ENCODE measurements around the gene TNN. TPM values are rescaled to one million over a fixed set of nuclear protein-coding genes. Genes with fewer than 3 reads are reported as not detected.

Gene TNN
- total RNA-seq, 1 experiment from 2014 or later, result 0.07 TPM

DNA sequence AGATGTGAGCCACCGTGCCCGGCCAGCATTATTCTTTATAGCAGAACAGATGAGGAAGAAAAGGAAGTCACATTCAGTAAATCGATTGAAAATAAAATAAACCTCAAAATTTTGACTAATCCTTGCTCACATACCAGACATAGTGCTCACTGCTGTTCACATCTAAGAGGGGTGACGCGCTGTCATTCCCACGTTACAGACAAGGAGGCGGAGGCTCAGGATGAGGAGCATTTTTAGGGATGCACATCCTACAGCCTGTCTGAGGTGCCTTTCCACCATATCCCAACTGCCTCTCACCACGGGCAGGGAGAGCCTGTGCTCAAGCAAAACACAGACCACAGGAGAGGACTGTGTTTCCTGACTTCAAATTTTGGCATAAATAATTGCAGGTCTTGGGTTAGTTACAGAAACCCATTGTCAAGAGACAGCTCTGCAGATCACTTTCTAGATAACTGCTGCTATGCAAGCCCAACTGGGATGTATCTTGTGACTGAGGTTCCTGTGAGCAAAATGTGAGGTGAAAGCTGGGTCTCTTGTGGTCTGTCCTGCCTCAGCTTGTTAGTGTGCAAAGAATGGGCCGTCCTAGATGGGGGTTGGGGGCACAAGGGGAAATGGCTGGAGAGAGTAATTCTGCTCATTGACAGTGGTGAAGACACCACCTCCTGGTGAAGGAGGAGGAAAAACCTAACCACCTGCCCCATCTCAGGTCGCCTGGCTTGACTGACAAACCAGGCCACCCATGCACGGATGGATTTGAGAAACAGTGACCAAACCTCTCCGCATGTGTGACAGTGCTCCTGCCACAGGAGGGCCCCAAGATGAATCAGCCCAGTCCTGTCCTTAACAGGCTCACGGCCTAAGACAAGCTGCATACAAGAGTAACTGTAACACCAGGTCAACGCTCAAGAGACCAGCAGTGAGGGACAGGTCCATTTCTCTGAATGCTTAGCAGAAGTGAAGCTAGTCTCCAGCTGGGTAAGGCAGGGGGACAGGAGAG lies 8.2 kb downstream of the TNN start:
- Mint-ChIP-seq H3K9me3 (ENCODE audit: low read depth, unreplicated experiment) (no peaks in the 10 kb centered on the region), H3K27me3 (ENCODE audit: unreplicated experiment) (peaks cover 92% of the 10 kb centered on the region), H3K36me3 (ENCODE audit: insufficient read depth, unreplicated experiment) (no peaks in the 10 kb centered on the region), H3K27ac (ENCODE audit: unreplicated experiment) (no peak overlapping the region), H3K4me3 (ENCODE audit: low read depth, unreplicated experiment) (no peak overlapping the region), H3K4me1 (ENCODE audit: low read depth, unreplicated experiment) (no peaks in the 10 kb centered on the region)
- TF ChIP-seq, protein P1, sequence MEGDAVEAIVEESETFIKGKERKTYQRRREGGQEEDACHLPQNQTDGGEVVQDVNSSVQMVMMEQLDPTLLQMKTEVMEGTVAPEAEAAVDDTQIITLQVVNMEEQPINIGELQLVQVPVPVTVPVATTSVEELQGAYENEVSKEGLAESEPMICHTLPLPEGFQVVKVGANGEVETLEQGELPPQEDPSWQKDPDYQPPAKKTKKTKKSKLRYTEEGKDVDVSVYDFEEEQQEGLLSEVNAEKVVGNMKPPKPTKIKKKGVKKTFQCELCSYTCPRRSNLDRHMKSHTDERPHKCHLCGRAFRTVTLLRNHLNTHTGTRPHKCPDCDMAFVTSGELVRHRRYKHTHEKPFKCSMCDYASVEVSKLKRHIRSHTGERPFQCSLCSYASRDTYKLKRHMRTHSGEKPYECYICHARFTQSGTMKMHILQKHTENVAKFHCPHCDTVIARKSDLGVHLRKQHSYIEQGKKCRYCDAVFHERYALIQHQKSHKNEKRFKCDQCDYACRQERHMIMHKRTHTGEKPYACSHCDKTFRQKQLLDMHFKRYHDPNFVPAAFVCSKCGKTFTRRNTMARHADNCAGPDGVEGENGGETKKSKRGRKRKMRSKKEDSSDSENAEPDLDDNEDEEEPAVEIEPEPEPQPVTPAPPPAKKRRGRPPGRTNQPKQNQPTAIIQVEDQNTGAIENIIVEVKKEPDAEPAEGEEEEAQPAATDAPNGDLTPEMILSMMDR (IDR thresholded peaks at IDR 0.05; ENCODE audit: unreplicated experiment), result no peak
- intact Hi-C loops (cut with micrococcal nuclease; ENCODE audit: unreplicated experiment), result no loop called here
- no TSS peak for BruUV-seq (replicated peaks)
- CTCF ChIA-PET, result interaction anchor here (1.3 kb wide), 1 partner anchor 49 kb away, joined by 3 read pairs; no protein-coding TSS in a partner anchor
- no peak for DNase-seq

DNA sequence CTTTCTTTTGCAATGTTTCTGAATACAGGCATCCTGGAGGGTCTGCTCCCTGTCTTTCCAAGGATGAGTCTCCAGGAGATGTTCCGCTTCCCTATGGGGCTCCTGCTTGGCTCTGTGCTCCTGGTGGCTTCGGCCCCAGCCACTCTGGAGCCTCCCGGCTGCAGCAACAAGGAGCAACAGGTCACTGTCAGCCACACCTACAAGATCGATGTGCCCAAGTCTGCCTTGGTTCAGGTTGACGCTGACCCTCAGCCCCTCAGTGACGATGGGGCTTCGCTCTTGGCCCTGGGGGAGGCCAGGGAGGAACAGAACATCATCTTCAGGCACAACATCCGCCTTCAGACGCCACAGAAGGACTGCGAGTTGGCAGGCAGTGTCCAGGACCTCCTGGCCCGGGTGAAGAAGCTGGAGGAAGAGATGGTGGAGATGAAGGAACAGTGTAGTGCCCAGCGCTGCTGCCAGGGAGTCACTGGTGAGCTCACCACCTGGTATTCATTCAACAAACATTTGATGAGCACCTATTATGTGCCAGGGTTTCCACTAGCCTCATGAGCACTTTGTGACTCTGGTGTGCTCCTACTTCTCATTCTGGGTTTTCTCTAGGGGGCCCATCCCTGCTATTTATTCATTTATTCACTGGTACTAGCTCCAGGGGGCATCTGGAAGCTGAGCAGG lies 9.9 kb downstream of the TNN start:
- H3K4me1 Mint-ChIP-seq (ENCODE audit: low read depth, unreplicated experiment), result no peaks in the 10 kb centered on the region
- H3K9me3 Mint-ChIP-seq (ENCODE audit: low read depth, unreplicated experiment), result no peaks in the 10 kb centered on the region
- no peak overlapping the region for H3K27ac Mint-ChIP-seq (ENCODE audit: unreplicated experiment)
- CTCF ChIA-PET, result interaction anchor here (0.6 to 1.3 kb wide), 2 partner anchors 48 to 52 kb away, joined by 3 read pairs; no protein-coding TSS in a partner anchor
- BruUV-seq (replicated peaks), result no TSS peak
- H3K36me3 Mint-ChIP-seq (ENCODE audit: insufficient read depth, unreplicated experiment), result no peaks in the 10 kb centered on the region
- no peak for DNase-seq
- TF ChIP-seq, protein P1 (IDR thresholded peaks at IDR 0.05; ENCODE audit: unreplicated experiment), result no peak
- intact Hi-C loops (cut with micrococcal nuclease; ENCODE audit: unreplicated experiment), result no loop called here
- no peak overlapping the region for H3K4me3 Mint-ChIP-seq (ENCODE audit: low read depth, unreplicated experiment)
- H3K27me3 Mint-ChIP-seq (ENCODE audit: unreplicated experiment), result peaks cover 92% of the 10 kb centered on the region

DNA sequence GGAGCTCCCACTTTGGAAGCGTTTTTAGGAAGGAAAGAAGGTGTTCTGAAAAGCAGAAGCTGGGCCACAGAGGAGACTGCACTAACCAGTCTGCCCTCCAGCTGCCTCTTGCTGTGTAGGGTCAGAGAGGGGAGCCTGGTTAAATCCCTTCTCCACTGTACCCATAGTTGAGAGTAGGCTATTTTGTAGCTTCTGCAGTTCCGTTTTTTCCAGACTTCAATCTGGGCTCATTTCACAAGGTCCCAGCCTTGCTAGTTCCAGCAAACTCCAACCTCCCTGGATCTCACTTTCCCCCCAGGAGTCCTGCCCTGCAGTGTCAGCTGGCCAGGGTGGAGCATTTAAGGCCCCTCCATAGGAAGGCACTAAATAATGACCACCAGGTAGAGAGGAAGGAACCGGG lies 11.0 kb downstream of the TNN start:
- TF ChIP-seq, protein P1 (IDR thresholded peaks at IDR 0.05; ENCODE audit: unreplicated experiment), result no peak
- no peaks in the 10 kb centered on the region for H3K36me3 Mint-ChIP-seq (ENCODE audit: insufficient read depth, unreplicated experiment)
- H3K4me3 Mint-ChIP-seq (ENCODE audit: low read depth, unreplicated experiment), result no peak overlapping the region
- CTCF ChIA-PET, result interaction anchor here (0.9 to 1.1 kb wide), 2 partner anchors 47 to 49 kb away, joined by 3 read pairs; no protein-coding TSS in a partner anchor
- DNase-seq, result no peak
- peaks cover 92% of the 10 kb centered on the region for H3K27me3 Mint-ChIP-seq (ENCODE audit: unreplicated experiment)
- intact Hi-C loops (cut with micrococcal nuclease; ENCODE audit: unreplicated experiment), result no loop called here
- no TSS peak for BruUV-seq (replicated peaks)
- H3K9me3 Mint-ChIP-seq (ENCODE audit: low read depth, unreplicated experiment), result no peaks in the 10 kb centered on the region
- no peak overlapping the region for H3K27ac Mint-ChIP-seq (ENCODE audit: unreplicated experiment)
- H3K4me1 Mint-ChIP-seq (ENCODE audit: low read depth, unreplicated experiment), result no peaks in the 10 kb centered on the region

DNA sequence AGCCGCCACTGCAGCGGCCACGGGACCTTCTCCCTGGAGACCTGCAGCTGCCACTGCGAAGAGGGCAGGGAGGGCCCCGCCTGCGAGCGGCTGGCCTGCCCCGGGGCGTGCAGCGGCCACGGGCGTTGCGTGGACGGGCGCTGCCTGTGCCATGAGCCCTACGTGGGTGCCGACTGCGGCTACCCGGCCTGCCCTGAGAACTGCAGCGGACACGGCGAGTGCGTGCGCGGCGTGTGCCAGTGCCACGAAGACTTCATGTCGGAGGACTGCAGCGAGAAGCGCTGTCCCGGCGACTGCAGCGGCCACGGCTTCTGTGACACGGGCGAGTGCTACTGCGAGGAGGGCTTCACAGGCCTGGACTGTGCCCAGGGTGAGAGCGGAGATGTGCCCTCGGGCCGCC lies 11.7 kb downstream of the TNN start:
- no peaks in the 10 kb centered on the region for H3K36me3 Mint-ChIP-seq (ENCODE audit: insufficient read depth, unreplicated experiment)

More for the DNA sequence above, 11.7 kb downstream of the TNN start:
- TF ChIP-seq, protein P1 (IDR thresholded peaks at IDR 0.05; ENCODE audit: unreplicated experiment), result no peak
- Mint-ChIP-seq H3K4me3 (ENCODE audit: low read depth, unreplicated experiment) (no peak overlapping the region), H3K4me1 (ENCODE audit: low read depth, unreplicated experiment) (no peaks in the 10 kb centered on the region), H3K9me3 (ENCODE audit: low read depth, unreplicated experiment) (no peaks in the 10 kb centered on the region), H3K27me3 (ENCODE audit: unreplicated experiment) (peaks cover 92% of the 10 kb centered on the region), H3K27ac (ENCODE audit: unreplicated experiment) (no peak overlapping the region)
- no TSS peak for BruUV-seq (replicated peaks)
- intact Hi-C loops (cut with micrococcal nuclease; ENCODE audit: unreplicated experiment), result no loop called here
- DNase-seq, result no peak
- CTCF ChIA-PET, result no interaction called here
